ENCODE measurements around the gene MRPS34.
"Not testable (repeated sequence)": the region's sequence is repeated elsewhere in the genome, so short reads cannot be mapped to it uniquely, and the experiment has no call there.

- TF ChIP-seq POLR2A, CTCF, POLR2AphosphoS5 (IDR thresholded peaks at IDR 0.05): not testable (repeated sequence)
Measured at GRCh38 chr16:1799263-1799662, 26.3 kb upstream of the MRPS34 start.
